Fibroblast of peridontal ligament (primary cell): ENCODE measurements around the gene RAB15.

ENCODE experiments used
- DNase-seq: peaks from one replicate; pipeline ENCODE4 v3.0.0-alpha.2; 2010; ENCODE audit errors: extremely low read depth

Gene RAB15

DNA sequence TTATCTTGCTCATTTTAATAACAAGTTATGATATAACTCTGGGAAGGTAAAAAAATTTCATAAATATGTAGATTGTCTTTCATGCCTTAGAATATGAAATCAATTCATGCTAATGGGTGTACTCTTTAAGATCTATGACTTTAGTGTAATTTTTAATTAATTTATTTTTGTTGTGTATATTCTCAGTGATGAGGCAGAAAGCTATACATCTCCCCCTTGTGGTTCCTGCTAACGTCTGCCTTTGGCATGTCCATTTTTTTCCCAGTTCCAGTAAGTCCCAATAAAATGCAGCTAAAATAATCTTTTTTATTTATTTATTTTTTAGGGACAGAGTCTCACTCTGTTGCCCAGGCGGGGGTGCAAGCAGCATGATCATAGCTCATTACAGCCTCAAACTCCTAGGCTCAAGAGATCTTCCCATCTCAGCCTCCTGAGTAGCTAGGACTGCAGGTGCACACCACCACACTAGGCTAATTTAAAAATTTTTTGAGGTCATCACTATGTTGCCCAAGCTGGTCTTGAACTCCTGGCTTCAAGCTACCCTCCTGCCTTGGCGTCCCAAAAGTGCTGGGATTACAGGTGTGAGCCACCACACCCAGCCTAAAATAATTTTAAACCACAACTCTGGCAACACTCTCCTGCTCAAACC, 61.2 kb downstream of the RAB15 start:
- peak; percentile 51 for DNase-seq

GRCh38 chr14:64906022-64906421, 66.1 kb downstream of the RAB15 start:
- no peak for DNase-seq

DNA sequence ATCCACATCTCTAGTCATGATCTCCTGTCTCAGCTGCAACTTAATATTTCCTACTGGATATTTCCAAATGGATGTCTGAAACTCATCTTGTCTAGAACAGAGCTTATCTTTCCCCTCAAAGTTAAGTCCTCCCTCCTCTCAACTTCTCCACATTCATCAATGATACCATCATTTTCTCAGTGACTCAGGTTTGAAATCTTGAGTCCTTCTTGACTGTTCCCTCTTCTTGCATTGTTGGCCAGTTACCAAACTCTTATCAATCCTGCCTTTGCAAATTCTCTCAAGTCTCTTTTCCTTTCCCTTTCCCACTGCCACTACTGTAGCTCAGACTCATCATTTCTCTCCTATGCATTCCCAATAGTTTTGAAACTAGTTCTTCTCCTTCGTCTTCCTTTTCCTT, 72.2 kb downstream of the RAB15 start:
- no peak for DNase-seq
